Activated gamma-delta T cell treated with Interleukin-2 at 50 U/mL for 16 hours (primary cell): Measurements from ENCODE around the gene MTOR.
"Not testable (repeated sequence)": the region's sequence is repeated elsewhere in the genome, so short reads cannot be mapped to it uniquely, and the experiment has no call there.

Source experiments
- DNase-seq: peaks from one replicate; pipeline ENCODE4 v3.0.0-alpha.2; 2020

The MTOR gene

DNA sequence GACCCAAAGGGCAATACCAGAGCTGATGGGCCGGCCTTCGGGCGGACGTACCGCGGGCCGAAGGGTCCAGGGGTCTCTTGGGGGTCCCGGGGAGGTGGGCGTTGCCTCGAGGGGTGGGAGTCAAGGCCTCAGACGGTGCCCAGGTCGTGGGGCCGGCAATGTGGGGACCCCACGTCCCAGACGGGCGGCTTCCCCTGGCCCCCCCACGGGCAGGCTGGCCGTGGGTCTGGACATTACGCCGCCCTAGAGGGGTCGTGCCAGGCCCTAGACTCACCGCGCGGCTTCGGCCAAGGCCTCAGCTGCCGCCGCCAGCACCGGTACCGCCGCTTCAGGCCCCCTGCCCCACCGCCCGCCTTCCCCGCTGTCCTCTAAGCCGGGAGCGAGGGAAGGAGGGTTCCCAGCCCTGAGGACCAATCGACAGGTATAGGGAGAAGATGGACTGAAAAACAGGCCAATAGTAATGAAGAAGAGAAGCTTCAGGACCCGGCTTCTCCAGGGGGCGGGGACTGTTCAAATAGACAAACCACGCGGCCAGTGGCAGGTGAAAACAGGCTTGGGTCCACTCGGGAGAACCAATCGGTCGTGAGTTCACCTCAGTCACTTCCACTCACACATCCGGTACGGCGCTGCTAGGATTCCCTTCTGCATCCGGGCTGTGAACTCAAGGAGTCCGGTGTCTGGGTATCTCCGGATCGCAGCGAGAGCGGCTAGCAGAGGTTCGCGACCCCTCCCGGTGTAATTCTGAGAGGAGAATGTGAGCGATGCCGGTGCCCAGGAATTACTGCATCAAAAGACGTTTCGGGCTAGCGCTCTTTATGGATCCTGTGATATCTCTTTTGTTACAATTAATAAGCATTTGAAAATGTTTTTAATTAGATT lies at the start of gene MTOR:
Gene MTOR (minus strand): TSS at position 381 of the 879 bp plus-strand sequence. CDS start 3,142 bp downstream, outside the sequence.
- DNase-seq: peak; percentile 97

DNA sequence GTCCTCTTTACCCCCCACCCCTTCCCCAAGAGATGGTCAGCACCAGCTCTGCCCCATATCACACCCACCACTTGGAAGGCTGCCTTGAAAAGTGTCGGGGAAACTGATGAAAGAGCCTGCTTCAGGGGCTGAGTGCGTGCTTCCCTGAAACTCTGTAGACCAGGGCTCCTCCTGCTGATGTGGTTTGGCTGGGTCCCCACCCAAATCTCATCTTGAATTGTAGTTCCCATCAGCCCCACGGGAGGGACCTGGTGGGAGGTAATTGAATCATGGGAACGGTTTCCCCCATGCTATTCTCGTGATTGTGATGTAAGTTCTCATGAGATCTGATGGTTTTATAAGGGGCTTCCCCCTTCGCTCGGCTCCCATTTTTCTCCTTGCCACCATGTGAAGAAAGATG lies 47.0 kb upstream of the MTOR start:
- DNase-seq: no peak

DNA sequence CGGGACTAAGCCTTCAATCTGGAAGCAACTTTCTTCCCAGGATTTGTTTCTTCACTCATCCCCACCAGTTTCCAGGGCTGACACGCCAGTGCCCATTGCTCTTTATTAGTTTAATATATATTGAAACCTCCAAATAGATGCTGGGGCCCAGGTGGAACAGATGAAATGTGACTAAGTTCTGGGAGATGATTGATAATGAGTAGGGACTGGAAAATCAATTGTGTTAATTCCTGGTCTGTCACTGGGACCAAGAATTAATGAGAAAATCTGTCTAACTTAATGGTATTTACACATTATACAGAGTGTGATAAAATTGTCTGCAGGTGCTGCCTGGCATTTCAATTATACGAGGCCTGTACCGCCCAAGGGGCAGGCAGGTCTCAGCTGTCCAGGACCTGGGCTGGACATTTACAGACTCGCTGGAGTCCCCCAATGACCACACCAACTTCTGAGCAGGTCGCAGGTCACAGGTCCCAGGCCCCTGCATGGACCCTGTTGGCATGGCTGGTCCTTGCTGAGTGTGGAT lies 46.4 kb upstream of the MTOR start:
- no peak for DNase-seq

DNA sequence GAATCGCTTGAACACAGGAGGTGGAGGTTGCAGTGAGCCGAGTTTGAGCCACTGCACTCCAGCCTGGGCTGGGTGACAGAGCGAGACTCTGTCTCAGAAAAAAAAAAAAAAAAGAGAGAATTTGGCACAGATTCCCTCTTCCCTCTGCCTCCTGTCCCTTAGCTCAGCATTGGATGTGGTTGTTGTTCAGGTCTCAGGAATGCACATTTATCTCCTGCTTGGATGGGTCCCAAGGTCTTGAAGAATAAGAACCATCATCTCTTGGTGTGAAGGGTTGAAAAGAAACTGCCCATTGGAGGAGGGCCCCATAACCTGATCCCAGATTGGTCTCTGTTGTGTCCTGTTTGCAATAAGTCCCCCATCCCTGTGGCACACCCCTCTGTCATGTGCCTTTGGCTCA lies 45.5 kb upstream of the MTOR start:
- no peak for DNase-seq

DNA sequence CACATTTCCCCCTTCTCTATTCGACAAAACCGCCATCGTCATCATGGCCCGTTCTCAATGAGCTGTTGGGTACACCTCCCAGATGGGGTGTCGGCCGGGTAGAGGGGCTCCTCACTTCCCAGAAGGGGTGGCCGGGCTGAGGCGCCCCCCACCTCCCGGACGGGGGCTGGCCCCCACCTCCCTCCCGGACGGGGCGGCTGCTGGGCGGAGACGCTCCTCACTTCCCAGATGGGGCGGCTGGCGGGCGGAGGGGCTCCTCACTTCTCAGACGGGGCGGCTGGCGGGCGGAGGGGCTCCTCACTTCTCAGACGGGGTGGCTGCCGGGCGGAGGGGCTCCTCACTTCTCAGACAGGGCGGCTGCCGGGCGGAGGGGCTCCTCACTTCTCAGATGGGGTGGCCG lies 43.2 kb upstream of the MTOR start:
- DNase-seq: not testable (repeated sequence)

DNA sequence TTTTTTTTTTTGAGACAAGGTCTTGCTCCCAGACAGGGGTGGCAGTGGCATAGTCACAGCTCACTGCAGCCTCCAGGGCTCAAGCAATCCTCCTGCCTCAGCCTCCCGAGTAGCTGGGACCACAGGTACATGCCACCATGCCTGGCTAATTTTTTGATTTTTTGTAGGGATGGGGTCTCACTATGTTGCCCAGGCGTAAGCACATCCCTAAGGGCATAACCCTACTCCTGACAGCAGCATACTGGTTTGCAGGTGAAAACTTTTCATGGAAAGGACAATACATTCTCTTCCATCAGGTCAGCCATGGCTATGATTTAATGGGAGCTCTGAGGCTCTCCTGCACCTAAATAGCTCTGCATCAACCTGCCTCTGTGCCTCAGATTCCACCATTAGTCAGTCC lies 40.0 kb upstream of the MTOR start:
- no peak for DNase-seq

DNA sequence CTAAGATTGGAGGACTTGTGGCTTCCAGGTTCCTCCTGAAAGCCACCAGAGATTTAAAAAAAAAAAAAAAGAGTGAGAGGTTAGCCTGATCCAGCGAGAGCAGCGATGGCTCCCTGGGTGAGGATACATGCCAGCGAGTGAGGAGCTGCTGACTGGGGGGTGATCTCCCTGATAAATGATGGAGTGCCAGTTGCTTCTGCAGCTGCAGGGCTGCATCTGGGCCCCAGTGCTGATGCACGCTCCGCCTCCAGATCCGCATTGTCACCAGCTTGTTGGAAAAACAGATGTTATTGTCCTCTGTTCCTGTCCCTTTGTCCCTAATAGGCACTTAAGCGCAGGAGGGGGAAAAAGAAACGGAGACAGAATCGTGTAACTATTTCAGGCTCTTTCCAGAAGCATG lies 39.2 kb upstream of the MTOR start:
- no peak for DNase-seq

DNA sequence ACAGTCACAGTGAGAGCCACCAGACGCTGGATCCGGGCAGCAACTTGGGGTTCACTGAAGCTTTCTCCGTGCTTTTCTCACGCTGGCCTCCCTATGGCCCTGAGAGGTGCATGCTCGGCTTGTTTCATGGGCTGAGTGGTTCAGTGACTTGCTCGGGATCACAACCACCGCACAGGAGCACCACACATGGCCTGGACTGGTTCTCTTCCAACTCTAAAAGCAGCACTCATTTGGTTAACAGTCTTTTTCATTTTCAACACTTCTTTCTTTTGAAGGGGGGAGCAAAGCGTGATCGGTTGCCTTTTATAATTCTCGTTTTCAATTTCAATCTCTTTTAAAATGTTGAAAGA lies 36.8 kb upstream of the MTOR start:
- DNase-seq: no peak

DNA sequence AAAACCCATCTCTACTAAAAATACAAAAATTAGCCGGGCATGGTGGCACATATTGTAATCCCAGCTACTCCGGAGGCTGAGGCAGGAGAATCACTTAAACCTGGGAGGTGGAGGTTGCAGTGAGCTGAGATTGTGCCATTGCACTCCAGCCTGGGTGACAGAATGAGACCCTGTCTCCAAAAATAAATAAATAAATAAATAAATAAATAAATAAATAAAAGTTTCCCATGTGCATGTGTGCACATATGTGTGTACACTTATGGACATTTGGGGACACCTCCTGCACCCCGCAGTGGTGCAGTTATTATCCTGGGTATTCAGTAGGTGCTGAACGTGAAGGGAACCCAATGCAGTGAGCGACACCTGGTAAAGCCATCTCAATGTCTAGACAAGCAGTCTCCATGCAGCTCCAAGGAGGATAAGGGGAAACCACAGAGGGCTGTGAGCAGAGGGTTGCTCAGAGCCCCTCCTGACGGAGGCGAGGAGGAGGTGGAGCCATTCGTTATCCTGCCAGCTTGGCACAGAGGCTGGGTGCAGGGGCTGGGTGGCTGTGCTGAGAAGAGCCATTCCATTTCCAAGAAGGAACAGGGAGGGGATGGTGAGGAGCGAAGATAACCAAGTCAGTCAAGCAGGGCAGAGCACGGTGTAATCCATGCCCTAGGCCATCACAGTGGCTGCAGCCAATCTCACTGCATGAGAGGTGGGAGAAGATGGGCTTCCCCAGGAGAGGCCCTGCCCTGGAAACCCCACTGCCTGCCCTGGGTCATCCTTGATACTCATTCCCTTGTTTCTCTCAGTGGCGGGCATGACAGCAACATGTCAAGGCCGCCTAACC lies 36.3 kb upstream of the MTOR start:
- no peak for DNase-seq

DNA sequence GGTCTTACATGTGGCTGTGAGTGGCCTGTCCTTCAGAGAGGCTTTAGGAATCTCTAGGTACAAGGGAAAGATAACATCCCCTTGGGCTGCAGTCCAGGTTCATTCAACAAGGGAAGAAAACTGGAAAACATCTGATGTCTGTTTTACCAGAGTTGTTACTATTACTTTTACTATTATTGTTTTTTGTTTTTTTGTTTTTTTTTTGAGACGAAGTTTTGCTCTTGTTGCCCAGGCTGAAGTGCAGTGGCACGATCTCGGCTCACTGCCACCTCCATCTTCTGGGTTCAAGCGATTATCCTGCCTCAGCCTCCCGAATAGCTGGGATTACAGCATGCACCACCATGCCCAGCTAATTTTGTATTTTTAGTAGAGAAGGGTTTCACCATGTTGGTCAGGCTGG lies 35.4 kb upstream of the MTOR start:
- not testable (repeated sequence) for DNase-seq

DNA sequence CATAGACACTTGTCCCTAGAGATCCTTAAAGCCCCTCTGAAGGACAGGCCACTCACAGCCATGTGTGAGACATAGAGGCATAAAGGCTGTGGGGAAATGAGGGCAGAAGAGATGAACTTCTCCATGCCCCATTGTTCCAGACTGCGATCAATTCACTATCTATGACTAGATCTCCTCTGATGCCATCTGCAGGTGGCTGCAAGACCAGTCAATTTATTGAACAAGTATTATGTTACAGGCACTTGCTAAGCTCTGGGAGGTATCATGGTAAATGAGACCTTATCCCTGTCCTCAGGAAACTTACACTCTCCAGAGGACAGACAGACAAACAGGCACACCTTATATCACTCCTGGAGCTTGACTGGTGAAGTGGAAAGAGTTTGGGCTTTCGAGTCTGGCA lies 33.6 kb upstream of the MTOR start:
- no peak for DNase-seq

DNA sequence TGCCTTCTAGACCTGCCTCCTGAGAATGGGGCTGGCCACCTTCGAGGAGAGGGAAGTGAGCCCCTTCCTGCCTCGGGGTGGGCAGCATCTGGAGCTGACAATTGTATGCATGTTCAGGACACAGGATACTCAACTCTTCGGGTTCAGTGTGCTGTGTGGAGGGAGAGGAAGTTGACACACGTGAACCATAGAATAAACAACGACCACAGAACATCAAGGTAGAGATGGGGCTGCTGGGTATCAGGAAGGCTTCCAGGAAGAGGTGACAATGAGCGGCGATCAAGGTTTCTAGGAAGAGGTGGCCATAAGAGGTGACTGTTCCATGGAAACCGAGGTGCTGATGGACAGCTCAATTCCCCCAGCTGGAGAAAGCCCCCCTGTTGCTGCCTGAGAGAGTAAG lies 32.6 kb upstream of the MTOR start:
- no peak for DNase-seq

DNA sequence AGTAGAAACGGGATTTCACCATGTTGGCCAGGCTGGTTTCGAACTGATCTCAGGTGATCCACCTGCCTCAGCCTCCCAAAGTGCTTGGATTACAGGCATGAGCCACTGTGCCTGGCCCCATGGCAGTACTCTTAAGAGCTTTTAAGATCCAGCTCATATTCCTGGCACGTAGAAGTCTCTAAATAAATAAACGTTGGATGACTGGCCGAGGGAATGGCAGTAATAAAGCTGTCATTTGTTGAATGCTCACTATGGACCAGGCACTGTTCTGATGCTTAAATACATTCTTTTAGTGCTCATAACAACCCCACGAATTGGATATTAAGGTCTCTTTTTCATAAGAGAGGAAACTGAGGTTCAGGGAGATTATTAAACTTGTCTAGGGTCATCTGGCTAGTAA lies 31.5 kb upstream of the MTOR start:
- DNase-seq: no peak

DNA sequence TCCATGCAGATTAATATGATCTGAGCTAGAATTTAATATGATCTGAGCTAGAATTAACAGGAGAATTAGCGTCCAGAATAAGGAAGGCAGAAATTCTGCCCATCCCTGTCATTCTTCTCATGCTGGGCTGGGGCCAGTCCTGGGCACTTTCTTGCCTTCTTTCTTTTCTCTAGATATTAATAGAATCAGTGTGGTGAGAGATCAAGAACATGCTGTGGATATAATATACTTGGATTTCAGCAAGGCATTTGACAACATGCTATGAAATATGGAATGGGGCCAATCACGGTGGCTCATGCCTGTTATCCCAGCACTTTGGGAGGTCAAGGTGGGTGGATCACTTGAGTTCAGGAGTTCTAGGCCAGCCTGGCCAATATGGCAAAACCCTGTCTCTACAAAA lies 28.7 kb upstream of the MTOR start:
- DNase-seq: no peak

DNA sequence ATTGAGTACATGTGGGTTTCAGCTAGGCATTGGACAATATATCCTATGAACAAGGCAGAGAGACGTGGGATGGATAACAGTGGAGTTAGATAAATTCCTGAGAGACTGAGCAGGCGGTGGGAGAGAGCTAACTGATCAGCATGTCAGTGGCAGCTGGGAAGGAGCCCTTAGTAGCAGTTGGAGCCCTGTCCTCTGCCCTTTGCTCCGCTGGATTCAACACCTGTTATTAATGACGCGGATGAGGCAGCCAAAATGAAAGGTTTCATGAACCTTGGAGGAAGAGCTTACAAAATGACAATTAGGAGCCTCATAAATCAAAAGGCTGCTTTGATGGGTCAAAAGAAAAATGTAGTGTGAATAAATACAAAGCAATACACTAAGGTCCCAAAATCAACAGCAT lies 26.7 kb upstream of the MTOR start:
- no peak for DNase-seq

DNA sequence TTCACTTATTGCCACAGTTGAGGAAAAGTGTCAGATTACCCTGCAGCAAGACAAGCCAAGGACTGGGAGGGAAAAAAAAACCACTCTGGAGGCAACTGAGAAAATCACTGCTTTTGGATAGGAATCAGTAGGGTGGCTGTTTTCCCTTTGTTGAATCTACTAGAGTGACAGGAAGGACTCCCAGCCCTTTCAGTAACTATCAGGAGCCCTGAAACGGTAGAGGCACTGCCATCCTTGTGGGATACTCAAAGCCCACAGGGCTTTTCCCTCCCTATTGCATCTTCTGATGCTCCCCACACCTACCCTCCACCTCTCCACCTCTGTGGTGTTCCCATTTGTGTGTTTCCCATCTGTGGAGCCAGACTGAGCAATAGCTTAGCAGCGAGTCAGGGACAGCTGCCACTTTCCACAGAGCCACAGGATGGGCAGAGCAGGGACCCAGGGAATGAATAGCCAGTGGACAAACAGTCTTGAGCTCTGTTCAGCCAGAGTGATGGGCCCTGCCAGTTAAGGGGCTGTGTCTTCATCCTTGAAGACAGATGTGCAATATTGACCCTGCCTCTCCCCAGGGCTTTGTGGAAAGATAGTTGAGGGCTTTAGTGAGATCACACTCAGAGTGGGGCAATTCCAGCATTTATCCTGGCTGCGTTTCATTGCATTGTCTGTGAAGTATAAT lies 24.5 kb upstream of the MTOR start:
- DNase-seq: no peak

DNA sequence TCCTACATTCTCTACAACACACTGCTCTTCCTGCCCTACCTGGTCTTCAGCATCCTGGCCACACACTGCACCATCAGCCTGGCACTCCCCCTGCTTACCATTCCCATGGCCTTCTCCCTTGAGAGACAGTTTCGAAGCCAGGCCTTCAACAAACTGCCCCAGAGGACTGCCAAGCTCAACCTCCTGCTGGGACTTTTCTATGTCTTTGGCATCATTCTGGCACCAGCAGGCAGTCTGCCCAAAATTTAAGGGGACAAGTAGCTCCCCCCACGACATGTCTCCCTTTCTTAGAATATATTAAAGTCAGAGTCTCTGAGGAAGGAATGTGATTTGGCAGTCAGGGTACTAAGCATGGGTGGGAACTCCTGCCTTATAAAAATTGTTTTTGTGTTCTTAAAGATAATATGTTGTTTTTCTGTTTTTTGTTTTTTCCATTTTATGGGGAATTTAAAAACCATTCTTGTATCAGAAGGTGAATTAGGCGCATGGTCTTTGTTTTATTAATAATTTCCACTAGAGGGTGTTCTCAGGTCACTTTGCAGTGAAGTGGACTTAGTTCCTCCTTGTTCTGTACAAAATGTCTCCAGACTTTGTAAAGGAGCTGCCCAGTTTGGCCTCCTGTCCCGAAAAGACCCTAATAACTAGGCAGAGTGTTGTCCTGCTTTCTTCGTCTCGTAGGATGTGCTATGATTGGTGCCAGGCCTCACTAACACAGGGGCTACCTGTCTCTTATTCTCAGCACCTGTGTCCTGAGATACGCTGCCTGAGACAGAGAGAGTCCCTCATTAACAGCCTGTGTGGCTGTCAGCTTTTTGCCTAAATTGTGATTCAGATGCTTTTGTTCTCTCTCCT lies 23.8 kb upstream of the MTOR start:
- no peak for DNase-seq

DNA sequence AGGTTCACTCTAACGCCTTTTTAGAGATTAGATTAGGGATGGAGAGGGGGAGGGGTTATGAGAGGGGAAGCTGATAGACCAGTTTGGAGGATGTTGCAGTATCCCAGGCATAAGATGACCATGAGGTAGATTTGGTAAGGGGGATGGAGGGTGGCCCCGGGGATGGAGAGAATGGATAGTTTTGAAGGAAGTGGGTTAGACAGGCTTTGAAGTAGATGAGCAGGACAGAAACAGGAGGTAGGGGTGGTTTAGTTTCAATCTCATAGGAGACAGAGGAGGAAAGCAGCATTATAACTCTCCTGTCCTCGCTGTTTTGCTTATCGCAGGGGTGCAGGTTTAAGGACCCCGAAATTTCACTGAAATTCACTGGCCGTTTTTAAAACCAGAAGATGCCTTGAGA lies 22.4 kb upstream of the MTOR start:
- DNase-seq: no peak

DNA sequence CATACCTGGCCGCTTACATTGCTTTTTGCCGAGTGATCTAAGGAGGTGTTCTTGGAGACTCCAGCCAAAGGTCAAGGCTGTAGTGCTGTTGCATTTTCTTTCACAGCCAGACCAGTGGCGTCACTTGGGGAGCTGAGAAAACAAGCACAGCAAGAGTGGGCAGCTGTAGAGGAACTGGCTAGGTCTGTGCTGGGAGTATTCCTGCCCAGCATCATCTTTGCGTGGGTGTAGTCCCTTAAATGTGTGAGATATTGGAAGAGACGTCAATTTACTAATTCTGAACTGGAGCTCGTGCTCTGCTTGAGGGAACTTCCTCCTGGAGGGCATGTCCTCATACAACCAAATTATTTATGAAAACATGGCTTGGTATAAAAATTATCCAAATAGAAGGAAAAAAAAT lies 20.8 kb upstream of the MTOR start:
- DNase-seq: no peak

DNA sequence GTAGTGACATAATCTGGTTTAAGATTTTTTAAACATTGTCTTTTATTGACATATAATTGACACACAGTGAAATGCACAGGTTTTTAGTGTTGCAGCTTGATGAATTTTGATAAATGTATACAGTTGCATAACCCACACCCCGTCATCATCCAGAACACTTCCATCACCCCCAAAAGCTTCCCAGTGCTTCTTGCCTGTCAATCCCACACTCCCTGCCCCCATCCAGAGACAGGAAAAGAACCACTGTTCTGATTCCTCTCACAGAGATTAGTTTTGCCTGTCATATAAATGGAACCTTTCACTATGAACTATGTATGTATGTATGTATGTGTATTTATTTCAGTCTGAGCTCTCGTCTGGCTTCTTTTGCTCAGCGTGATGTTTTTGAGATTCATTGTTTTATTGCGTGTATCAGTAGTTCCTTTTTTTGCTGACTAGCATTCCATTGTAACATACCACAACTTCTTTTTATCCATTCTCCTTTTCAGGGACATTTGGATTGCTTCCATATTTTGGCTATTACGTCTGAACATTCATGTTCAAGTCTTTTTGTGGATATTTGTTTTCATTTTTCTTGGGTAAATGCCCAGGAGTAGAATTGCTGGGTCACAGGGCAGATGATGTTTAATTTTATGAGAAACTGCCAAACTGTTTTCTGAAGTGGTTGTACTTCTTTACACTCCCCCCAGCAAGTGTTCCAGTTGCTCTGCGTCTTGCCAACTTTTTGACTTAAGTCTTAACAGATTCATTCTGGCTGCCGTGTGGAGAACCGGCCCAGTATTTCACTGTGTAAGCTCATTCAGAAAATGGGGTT lies 19.4 kb upstream of the MTOR start:
- no peak for DNase-seq

DNA sequence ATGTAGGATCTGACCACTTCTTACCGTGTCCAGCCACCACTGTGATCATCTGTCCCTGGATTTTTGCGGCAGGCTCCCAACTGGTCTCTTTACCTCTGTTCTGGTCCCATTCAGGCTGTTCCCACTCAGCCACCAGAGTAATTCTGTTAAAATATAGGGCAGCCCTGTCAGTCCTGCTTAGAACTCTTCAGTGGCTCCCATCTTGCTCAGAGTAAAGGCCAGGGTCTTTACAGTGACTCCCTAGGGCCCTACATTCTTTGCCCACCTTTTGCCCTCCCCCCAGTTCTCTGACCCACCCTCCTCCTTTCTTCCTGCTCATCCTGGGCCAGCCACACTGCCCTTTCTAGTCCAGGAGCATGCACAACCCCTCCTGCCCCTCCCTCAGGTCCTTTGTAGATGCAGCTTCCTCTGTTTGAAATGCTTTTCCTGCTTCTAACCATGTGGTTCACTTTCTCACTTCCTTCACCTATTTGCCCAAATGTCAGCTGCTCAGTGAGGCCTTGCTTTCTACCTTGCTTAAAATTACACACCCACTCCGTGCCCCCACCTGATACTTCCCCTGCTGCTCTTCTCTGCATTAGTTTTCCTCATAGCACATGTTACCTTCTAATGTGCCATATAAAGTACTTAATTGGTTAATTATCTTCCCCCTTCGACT lies 18.5 kb upstream of the MTOR start:
- DNase-seq: peak; percentile 11
